ENCODE measurements around the gene SCGN. TPM values are rescaled to one million over a fixed set of nuclear protein-coding genes. Genes with fewer than 3 reads are reported as not detected.

SCGN gene
- total RNA-seq, 1 donor from 2014 or later = 0.85 TPM

DNA sequence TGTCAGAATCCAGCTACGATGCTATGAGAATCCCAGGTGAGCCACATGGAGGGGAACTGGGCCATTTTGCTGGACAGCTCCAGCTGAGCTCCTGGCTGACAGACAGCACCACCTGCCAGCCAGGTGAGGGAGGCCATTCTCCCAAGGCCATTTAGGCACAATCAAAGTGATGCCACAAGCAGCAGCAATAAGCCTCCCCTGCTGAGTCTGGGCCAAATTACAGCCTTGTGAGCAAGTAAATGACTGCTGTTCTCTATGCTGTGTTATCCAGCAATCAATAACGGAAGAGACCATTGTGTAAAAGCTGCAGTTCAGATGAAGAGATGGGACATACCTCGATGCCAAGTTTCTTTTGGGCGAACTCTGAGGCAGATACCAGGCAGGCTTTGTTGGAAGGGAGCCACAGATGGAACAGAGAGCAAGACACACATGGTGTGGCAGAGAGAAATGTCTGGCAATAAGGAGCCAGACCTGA is 14.0 kb upstream of the SCGN start:
- no peak overlapping the region for H3K4me3 Mint-ChIP-seq (ENCODE audit: unreplicated experiment)
- TF ChIP-seq, protein P1, sequence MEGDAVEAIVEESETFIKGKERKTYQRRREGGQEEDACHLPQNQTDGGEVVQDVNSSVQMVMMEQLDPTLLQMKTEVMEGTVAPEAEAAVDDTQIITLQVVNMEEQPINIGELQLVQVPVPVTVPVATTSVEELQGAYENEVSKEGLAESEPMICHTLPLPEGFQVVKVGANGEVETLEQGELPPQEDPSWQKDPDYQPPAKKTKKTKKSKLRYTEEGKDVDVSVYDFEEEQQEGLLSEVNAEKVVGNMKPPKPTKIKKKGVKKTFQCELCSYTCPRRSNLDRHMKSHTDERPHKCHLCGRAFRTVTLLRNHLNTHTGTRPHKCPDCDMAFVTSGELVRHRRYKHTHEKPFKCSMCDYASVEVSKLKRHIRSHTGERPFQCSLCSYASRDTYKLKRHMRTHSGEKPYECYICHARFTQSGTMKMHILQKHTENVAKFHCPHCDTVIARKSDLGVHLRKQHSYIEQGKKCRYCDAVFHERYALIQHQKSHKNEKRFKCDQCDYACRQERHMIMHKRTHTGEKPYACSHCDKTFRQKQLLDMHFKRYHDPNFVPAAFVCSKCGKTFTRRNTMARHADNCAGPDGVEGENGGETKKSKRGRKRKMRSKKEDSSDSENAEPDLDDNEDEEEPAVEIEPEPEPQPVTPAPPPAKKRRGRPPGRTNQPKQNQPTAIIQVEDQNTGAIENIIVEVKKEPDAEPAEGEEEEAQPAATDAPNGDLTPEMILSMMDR (IDR thresholded peaks at IDR 0.05; ENCODE audit: unreplicated experiment) = no peak
- DNase-seq (ENCODE audit: low spot score) = no peak
- no peak overlapping the region for H3K27ac Mint-ChIP-seq (ENCODE audit: unreplicated experiment)
- H3K4me1 Mint-ChIP-seq (ENCODE audit: unreplicated experiment) = no peaks in the 10 kb centered on the region
- H3K36me3 Mint-ChIP-seq (ENCODE audit: low read depth, unreplicated experiment) = no peaks in the 10 kb centered on the region
- no peaks in the 10 kb centered on the region for H3K27me3 Mint-ChIP-seq (ENCODE audit: unreplicated experiment)
- no peaks in the 10 kb centered on the region for H3K9me3 Mint-ChIP-seq (ENCODE audit: unreplicated experiment)

GRCh38 chr6:25639653-25640052 is 12.4 kb upstream of the SCGN start:
- DNase-seq (ENCODE audit: low spot score) = no peak
- H3K27me3 Mint-ChIP-seq (ENCODE audit: unreplicated experiment) = peaks cover 1% of the 10 kb centered on the region
- H3K27ac Mint-ChIP-seq (ENCODE audit: unreplicated experiment) = no peak overlapping the region
- TF ChIP-seq, protein P1 (IDR thresholded peaks at IDR 0.05; ENCODE audit: unreplicated experiment) = no peak
- no peaks in the 10 kb centered on the region for H3K4me1 Mint-ChIP-seq (ENCODE audit: unreplicated experiment)
- no peaks in the 10 kb centered on the region for H3K36me3 Mint-ChIP-seq (ENCODE audit: low read depth, unreplicated experiment)
- no peak overlapping the region for H3K4me3 Mint-ChIP-seq (ENCODE audit: unreplicated experiment)
- no peaks in the 10 kb centered on the region for H3K9me3 Mint-ChIP-seq (ENCODE audit: unreplicated experiment)

- Mint-ChIP-seq H3K4me3 (ENCODE audit: unreplicated experiment) (no peak overlapping the region), H3K27me3 (ENCODE audit: unreplicated experiment) (peaks cover 1% of the 10 kb centered on the region), H3K27ac (ENCODE audit: unreplicated experiment) (no peak overlapping the region), H3K36me3 (ENCODE audit: low read depth, unreplicated experiment) (no peaks in the 10 kb centered on the region), H3K4me1 (ENCODE audit: unreplicated experiment) (no peaks in the 10 kb centered on the region), H3K9me3 (ENCODE audit: unreplicated experiment) (no peaks in the 10 kb centered on the region)
- no peak for DNase-seq (ENCODE audit: low spot score)
- TF ChIP-seq, protein P1 (IDR thresholded peaks at IDR 0.05; ENCODE audit: unreplicated experiment) = no peak
Measured at GRCh38 chr6:25640446-25640845, 11.6 kb upstream of the SCGN start.

- no peak overlapping the region for H3K27ac Mint-ChIP-seq (ENCODE audit: unreplicated experiment)
- no peak overlapping the region for H3K4me3 Mint-ChIP-seq (ENCODE audit: unreplicated experiment)
- no peak for DNase-seq (ENCODE audit: low spot score)
- no peaks in the 10 kb centered on the region for H3K36me3 Mint-ChIP-seq (ENCODE audit: low read depth, unreplicated experiment)
- H3K9me3 Mint-ChIP-seq (ENCODE audit: unreplicated experiment) = no peaks in the 10 kb centered on the region
- H3K27me3 Mint-ChIP-seq (ENCODE audit: unreplicated experiment) = peaks cover 1% of the 10 kb centered on the region
- H3K4me1 Mint-ChIP-seq (ENCODE audit: unreplicated experiment) = no peaks in the 10 kb centered on the region
- TF ChIP-seq, protein P1 (IDR thresholded peaks at IDR 0.05; ENCODE audit: unreplicated experiment) = no peak
Measured at GRCh38 chr6:25640891-25641290, 11.1 kb upstream of the SCGN start.

DNA sequence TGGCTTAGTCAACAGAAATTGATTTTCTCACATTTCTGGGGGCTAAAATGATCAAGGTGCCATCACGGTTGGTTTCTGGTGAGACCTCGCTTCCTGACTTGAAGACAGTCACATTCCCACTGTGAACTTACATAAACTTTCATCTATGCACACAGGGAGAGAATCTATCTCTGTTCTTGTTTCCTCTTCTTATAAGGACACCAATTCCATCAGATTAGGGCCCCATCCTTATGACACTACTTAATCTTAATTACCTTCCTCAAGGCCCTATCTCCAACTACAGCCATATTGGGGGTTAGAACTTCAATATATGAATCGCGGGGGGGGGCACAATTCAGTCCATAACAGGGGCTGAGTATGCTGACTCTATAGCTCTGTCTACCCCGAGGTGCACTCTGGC is 10.6 kb upstream of the SCGN start:
- TF ChIP-seq, protein P1 (IDR thresholded peaks at IDR 0.05; ENCODE audit: unreplicated experiment) = no peak
- Mint-ChIP-seq H3K4me1 (ENCODE audit: unreplicated experiment) (no peaks in the 10 kb centered on the region), H3K27me3 (ENCODE audit: unreplicated experiment) (peaks cover 2% of the 10 kb centered on the region), H3K4me3 (ENCODE audit: unreplicated experiment) (no peak overlapping the region), H3K27ac (ENCODE audit: unreplicated experiment) (no peak overlapping the region), H3K9me3 (ENCODE audit: unreplicated experiment) (no peaks in the 10 kb centered on the region), H3K36me3 (ENCODE audit: low read depth, unreplicated experiment) (no peaks in the 10 kb centered on the region)
- no peak for DNase-seq (ENCODE audit: low spot score)

Data from endothelial cell (in vitro differentiated cells).